Natural killer cell (primary cell): ENCODE measurements around the gene GTF2IRD1. TPM values are rescaled to one million over a fixed set of nuclear protein-coding genes. Genes with fewer than 3 reads are reported as not detected.
"Not testable (repeated sequence)": the region's sequence is repeated elsewhere in the genome, so short reads cannot be mapped to it uniquely, and the experiment has no call there.

Experiments
- ATAC-seq, 3 donors: fragments of 150-1000 bp in 2 of 3; fragments of 200-7000 bp in 1 of 3; cut with Tn5 transposase; 1 replicate in 1 of 3; 2 replicates in 2 of 3; pipeline ENCODE4 v1.10.0; 2021; ENCODE audit warnings: mild to moderate bottlenecking in 2 of 3, moderate library complexity in 2 of 3
- DNase-seq, 2 donors: peaks; one replicate each; pipeline versions ENCODE4 v3.0.0 to v3.0.0-alpha.2; 2013 to 2021; ENCODE audit warnings: mixed read lengths in 1 of 2
- H3K27ac ChIP-seq: one replicate; pipeline ENCODE4 v1.5.1; 2013; ENCODE audit warnings: mild to moderate bottlenecking, low read length
- H3K27me3 ChIP-seq: one replicate; pipeline ENCODE4 v1.6.1; 2013; ENCODE audit warnings: low read length; ENCODE audit not compliant: control insufficient read depth, insufficient read depth
- H3K36me3 ChIP-seq: one replicate; pipeline ENCODE4 v1.6.1; 2013; ENCODE audit warnings: low read length; ENCODE audit not compliant: control insufficient read depth, insufficient read depth
- H3K4me1 ChIP-seq: one replicate; pipeline ENCODE4 v1.6.1; 2013; ENCODE audit warnings: low read length; ENCODE audit not compliant: control insufficient read depth, insufficient read depth
- H3K4me3 ChIP-seq: one replicate; pipeline ENCODE4 v1.5.1; 2013; ENCODE audit warnings: low read length
- H3K9me3 ChIP-seq: one replicate; pipeline ENCODE4 v1.6.1; 2013; ENCODE audit warnings: low read length; ENCODE audit not compliant: control insufficient read depth, insufficient read depth
- H3K27ac Mint-ChIP-seq, 2 donors: one replicate each; pipeline ENCODE4 v1.8.0; 2022; ENCODE audit warnings: mild to moderate bottlenecking in 2 of 2, mixed read lengths in 2 of 2, moderate library complexity in 1 of 2
- H3K27me3 Mint-ChIP-seq, 2 donors: one replicate each; pipeline ENCODE4 v1.8.0; 2022; ENCODE audit warnings: low read depth in 2 of 2, mixed read lengths in 2 of 2
- H3K36me3 Mint-ChIP-seq: one replicate; pipeline ENCODE4 v1.8.0; 2022; ENCODE audit warnings: mixed read lengths
- H3K4me1 Mint-ChIP-seq, 2 donors: one replicate each; pipeline ENCODE4 v1.8.0; 2022; ENCODE audit warnings: mixed read lengths in 2 of 2
- H3K4me3 Mint-ChIP-seq: one replicate; pipeline ENCODE4 v1.8.0; 2022; ENCODE audit warnings: mild to moderate bottlenecking, moderate library complexity, mixed read lengths
- H3K9me3 Mint-ChIP-seq, 2 donors: one replicate each; pipeline ENCODE4 v1.8.0; 2022; ENCODE audit warnings: mixed read lengths in 2 of 2
- CTCF ChIP-seq: fragments of 200-600 bp; IDR thresholded peaks from one replicate; pipeline ENCODE4 v1.8.0; 2022; ENCODE audit warnings: antibody characterized with exemption
- WGBS: methylation state at CpG from one replicate; pipeline ENCODE4 v1.1.7; 2013; ENCODE audit warnings: missing lambda C conversion rate; ENCODE audit not compliant: insufficient coverage; 5-methylcytosine and 5-hydroxymethylcytosine counted together
- intact Hi-C: fragments of 100-400 bp; cut with micrococcal nuclease; formaldehyde crosslinking; loops from one replicate; pipeline ENCODE4 v1.14.2; 2022
- total RNA-seq, 4 donors: library from RNA; stranded (reverse); fragments of 120-200 nt in 1 of 4; gene quantifications; one replicate each; pipeline versions ENCODE4 v1.2.3 to v1.2.4, GENCODE V29; 2013 to 2022

GTF2IRD1 gene
- total RNA-seq, 3 donors from 2014 or later (not counting 1 experiment from before 2014, with no cell fraction given), result not detected

- Histone ChIP-seq H3K27ac (no peak overlapping the region), H3K9me3 (peaks cover 7% of the 10 kb centered on the region), H3K27me3 (no peaks in the 10 kb centered on the region), H3K4me1 (no peaks in the 10 kb centered on the region), H3K36me3 (no peaks in the 10 kb centered on the region), H3K4me3 (no peak overlapping the region)
- ATAC-seq, result no peak
- H3K4me1 Mint-ChIP-seq, result no peaks in the 10 kb centered on the region
- peaks cover 0 to 5% of the 10 kb centered on the region in 2 donors for H3K27me3 Mint-ChIP-seq
- intact Hi-C loops, result no loop called here
- H3K36me3 Mint-ChIP-seq, result peaks cover 8% of the 10 kb centered on the region
- no peak overlapping the region for H3K4me3 Mint-ChIP-seq
- peaks cover 0 to 4% of the 10 kb centered on the region in 2 donors for H3K9me3 Mint-ChIP-seq
- DNase-seq, result no peak
- 96% methylated on average over 1 of the region's 2 CpGs for WGBS
- no peak overlapping the region for H3K27ac Mint-ChIP-seq
- TF ChIP-seq CTCF, result no peak
Measured at GRCh38 chr7:74438327-74438726, 15.4 kb upstream of the GTF2IRD1 start.

- Histone ChIP-seq H3K4me1 (no peaks in the 10 kb centered on the region), H3K4me3 (no peak overlapping the region), H3K27me3 (no peaks in the 10 kb centered on the region), H3K9me3 (peaks cover 7% of the 10 kb centered on the region), H3K36me3 (no peaks in the 10 kb centered on the region), H3K27ac (no peak overlapping the region)
- no peaks in the 10 kb centered on the region for H3K4me1 Mint-ChIP-seq
- 72% methylated on average over 4 of the region's 4 CpGs for WGBS
- peaks cover 0 to 5% of the 10 kb centered on the region in 2 donors for H3K27me3 Mint-ChIP-seq
- no peak overlapping the region for H3K27ac Mint-ChIP-seq
- intact Hi-C loops, result no loop called here
- no peak for DNase-seq
- H3K36me3 Mint-ChIP-seq, result peaks cover 8% of the 10 kb centered on the region
- no peak for ATAC-seq
- H3K9me3 Mint-ChIP-seq, result peaks cover 0 to 4% of the 10 kb centered on the region in 2 donors
- H3K4me3 Mint-ChIP-seq, result no peak overlapping the region
- TF ChIP-seq CTCF, result no peak
Measured at GRCh38 chr7:74439541-74439940, 14.2 kb upstream of the GTF2IRD1 start.

- H3K27me3 ChIP-seq, H3K4me1 ChIP-seq, ATAC-seq, H3K27ac ChIP-seq, H3K9me3 ChIP-seq, H3K4me1 Mint-ChIP-seq, H3K36me3 Mint-ChIP-seq, H3K36me3 ChIP-seq, intact Hi-C loops, H3K27me3 Mint-ChIP-seq, H3K4me3 Mint-ChIP-seq, H3K4me3 ChIP-seq, H3K9me3 Mint-ChIP-seq, DNase-seq, H3K27ac Mint-ChIP-seq: not testable (repeated sequence)
- 94% methylated on average over 3 of the region's 3 CpGs for WGBS
Measured at GRCh38 chr7:74440143-74440542, 13.6 kb upstream of the GTF2IRD1 start.

- peaks cover 8% of the 10 kb centered on the region for H3K36me3 Mint-ChIP-seq
- DNase-seq, result no peak
- H3K27ac Mint-ChIP-seq, result no peak overlapping the region
- no peak for ATAC-seq
- Histone ChIP-seq H3K4me3 (no peak overlapping the region), H3K4me1 (no peaks in the 10 kb centered on the region), H3K9me3 (peaks cover 7% of the 10 kb centered on the region), H3K27me3 (no peaks in the 10 kb centered on the region), H3K27ac (no peak overlapping the region), H3K36me3 (no peaks in the 10 kb centered on the region)
- intact Hi-C loops, result no loop called here
- no peaks in the 10 kb centered on the region for H3K4me1 Mint-ChIP-seq
- H3K27me3 Mint-ChIP-seq, result peaks cover 0 to 5% of the 10 kb centered on the region in 2 donors
- no peak for TF ChIP-seq CTCF
- H3K4me3 Mint-ChIP-seq, result no peak overlapping the region
- H3K9me3 Mint-ChIP-seq, result peaks cover 0 to 4% of the 10 kb centered on the region in 2 donors
- WGBS, result 73% methylated on average over 10 of the region's 10 CpGs
Measured at GRCh38 chr7:74441801-74442200, 11.9 kb upstream of the GTF2IRD1 start.
